ENCODE results near the gene KCNQ4. TPM values are rescaled to one million over a fixed set of nuclear protein-coding genes. Genes with fewer than 3 reads are reported as not detected.
A peak's percentile ranks its signal among the peaks of the same experiment; 100 is the strongest.

KCNQ4 gene
- total RNA-seq, 1 donor from 2014 or later: not detected

DNA sequence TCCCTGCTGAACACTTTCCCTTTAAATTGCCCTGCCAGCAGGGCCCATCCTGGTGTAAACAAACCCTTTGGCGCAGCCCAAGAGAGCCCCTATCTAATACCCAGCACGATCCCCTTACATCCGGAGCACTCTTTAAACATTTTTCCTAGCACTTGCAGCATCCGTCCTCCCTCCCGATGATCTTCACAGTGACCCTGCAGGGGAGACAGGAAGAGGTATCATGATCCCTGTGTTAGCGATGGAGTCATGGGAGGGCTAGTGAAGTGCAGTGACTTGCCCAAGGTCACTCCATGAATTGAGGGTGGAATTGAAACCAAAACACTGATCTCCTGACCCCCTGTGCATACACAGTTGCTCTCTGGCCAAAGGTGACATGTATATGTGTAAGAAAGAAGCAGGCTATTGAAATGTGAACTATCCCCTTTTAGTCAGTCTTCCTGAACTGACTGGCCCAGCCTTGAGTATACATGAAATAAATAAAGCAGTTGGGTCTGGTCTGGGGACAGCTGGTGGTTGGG is 9.8 kb upstream of the KCNQ4 start:
- Histone ChIP-seq H3K27me3 (no peaks in the 10 kb centered on the region), H3F3A (ENCODE audit: low read depth) (peaks cover 23% of the 10 kb centered on the region), H3K9ac (no peak overlapping the region), H3K79me2 (ENCODE audit: low read depth) (no peaks in the 10 kb centered on the region), H4K20me1 (ENCODE audit: low read depth) (peaks cover 11% of the 10 kb centered on the region), H3K4me1 (no peaks in the 10 kb centered on the region), H3K27ac (no peak overlapping the region), H3K4me2 (no peak overlapping the region), H3K9me3 (ENCODE audit: low read depth) (no peaks in the 10 kb centered on the region), H3K36me3 (no peaks in the 10 kb centered on the region), H3K4me3 (no peak overlapping the region), H2AFZ (replicated peaks) (no peak overlapping the region)
- TF ChIP-seq, protein P1, sequence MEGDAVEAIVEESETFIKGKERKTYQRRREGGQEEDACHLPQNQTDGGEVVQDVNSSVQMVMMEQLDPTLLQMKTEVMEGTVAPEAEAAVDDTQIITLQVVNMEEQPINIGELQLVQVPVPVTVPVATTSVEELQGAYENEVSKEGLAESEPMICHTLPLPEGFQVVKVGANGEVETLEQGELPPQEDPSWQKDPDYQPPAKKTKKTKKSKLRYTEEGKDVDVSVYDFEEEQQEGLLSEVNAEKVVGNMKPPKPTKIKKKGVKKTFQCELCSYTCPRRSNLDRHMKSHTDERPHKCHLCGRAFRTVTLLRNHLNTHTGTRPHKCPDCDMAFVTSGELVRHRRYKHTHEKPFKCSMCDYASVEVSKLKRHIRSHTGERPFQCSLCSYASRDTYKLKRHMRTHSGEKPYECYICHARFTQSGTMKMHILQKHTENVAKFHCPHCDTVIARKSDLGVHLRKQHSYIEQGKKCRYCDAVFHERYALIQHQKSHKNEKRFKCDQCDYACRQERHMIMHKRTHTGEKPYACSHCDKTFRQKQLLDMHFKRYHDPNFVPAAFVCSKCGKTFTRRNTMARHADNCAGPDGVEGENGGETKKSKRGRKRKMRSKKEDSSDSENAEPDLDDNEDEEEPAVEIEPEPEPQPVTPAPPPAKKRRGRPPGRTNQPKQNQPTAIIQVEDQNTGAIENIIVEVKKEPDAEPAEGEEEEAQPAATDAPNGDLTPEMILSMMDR (IDR thresholded peaks at IDR 0.05): no peak
- TF ChIP-seq EZH2phosphoT487 (IDR thresholded peaks at IDR 0.05): no peak
- TF ChIP-seq EZH2 (IDR thresholded peaks at IDR 0.05): no peak
- no peak for DNase-seq (ENCODE audit: low spot score)
- Mint-ChIP-seq H3K4me3 (no peak overlapping the region), H3K27me3 (ENCODE audit: insufficient read depth, low read depth) (no peaks in the 10 kb centered on the region), H3K4me1 (peaks cover 3% of the 10 kb centered on the region), H3K27ac (peak overlapping the region; percentile 26), H3K9me3 (peaks cover 16% of the 10 kb centered on the region), H3K36me3 (peaks cover 51% of the 10 kb centered on the region)

DNA sequence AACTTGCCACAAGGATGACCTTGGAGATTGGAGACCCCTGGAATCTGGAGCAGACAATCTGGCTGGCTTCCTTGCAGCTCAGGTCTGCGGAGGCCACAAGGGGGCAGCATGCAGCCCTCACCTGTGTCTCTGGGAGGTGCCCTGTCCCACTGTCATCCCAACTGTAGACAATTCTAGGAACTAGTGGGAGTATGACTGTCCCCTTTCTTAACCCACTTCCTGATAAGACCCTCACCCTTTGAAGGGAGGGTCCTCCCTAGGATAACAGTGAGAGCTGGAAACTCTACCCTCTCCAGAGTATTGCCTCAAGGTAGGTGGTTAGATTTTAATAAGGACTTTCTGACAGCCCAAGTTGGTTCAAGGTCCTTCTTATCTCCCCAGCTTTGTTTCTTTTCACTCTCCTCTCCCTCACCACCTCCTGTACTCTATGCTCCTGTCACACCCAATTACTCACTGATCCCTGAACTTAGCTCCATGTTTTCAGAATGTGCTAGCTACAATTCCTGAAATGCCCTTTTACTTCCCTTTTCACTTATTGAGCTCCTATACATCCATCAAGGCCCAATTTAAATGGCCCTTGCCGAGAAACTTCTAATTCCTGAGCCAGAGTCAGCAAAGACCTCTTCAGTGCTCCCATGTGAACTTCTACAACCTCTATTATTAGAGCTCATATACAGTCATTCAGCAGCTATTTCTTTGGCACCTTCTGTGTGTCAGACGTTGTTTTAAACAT is 9.2 kb upstream of the KCNQ4 start:
- Histone ChIP-seq H3K4me2 (no peak overlapping the region), H3K36me3 (no peaks in the 10 kb centered on the region), H3K27ac (no peak overlapping the region), H3K79me2 (ENCODE audit: low read depth) (no peaks in the 10 kb centered on the region), H3K4me3 (no peak overlapping the region), H4K20me1 (ENCODE audit: low read depth) (peaks cover 11% of the 10 kb centered on the region), H3F3A (ENCODE audit: low read depth) (peaks cover 23% of the 10 kb centered on the region), H2AFZ (replicated peaks) (no peak overlapping the region), H3K9me3 (ENCODE audit: low read depth) (no peaks in the 10 kb centered on the region), H3K27me3 (no peaks in the 10 kb centered on the region), H3K4me1 (no peaks in the 10 kb centered on the region), H3K9ac (no peak overlapping the region)
- Mint-ChIP-seq H3K27me3 (ENCODE audit: insufficient read depth, low read depth) (no peaks in the 10 kb centered on the region), H3K36me3 (peaks cover 47% of the 10 kb centered on the region), H3K4me3 (no peak overlapping the region), H3K4me1 (peaks cover 3% of the 10 kb centered on the region), H3K9me3 (peaks cover 16% of the 10 kb centered on the region), H3K27ac (no peak overlapping the region)
- TF ChIP-seq, protein P1 (IDR thresholded peaks at IDR 0.05): peak; percentile 90
- TF ChIP-seq EZH2 (IDR thresholded peaks at IDR 0.05): no peak
- peak; percentile 79 for DNase-seq (ENCODE audit: low spot score)

DNA sequence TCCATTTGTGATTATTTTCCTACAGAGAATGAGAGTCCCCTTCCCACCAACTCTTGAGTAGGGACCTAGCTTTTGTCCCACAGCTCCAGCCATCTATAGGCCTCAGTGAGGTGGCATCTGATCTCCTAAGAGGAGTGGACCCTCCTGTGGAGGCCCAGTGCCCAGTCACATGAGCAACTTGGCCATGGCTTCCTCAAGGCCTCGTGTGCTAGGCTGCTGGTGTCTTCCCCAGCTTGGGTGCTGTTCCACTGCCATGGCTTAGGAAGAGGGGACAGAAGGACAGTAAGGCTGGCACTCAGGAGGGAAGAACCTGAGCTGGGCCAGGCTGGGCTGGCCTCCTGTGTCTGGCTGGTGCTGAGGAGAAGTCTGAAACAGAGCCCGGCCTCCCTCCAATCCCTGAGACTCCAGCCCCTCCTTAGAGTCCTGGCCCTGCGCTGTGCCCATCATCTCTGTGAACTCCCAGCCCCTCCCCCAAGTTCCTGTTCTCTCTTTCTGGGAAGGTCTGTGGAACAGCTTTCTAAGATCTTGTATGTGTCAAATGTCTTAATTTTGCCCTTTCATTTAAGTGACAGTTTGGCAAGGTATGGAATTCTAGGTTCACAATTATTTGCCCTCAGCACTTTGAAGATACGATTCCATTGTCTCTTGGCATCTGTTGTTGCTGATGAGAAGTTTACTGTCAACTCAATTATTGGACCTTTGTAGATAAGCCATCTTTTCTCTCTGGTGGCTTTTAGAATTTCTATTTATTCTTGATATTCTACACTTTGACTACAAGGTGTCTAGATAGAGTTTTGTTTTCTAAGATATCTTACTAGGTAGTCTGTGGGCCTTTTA is 7.1 kb upstream of the KCNQ4 start:
- peaks cover 23% of the 10 kb centered on the region for H3F3A ChIP-seq (ENCODE audit: low read depth)
- Mint-ChIP-seq H3K4me3 (no peak overlapping the region), H3K27me3 (ENCODE audit: insufficient read depth, low read depth) (peaks cover 2% of the 10 kb centered on the region), H3K27ac (no peak overlapping the region), H3K4me1 (no peaks in the 10 kb centered on the region), H3K36me3 (peaks cover 36% of the 10 kb centered on the region), H3K9me3 (peaks cover 16% of the 10 kb centered on the region)
- no peak overlapping the region for H3K27ac ChIP-seq
- TF ChIP-seq EZH2phosphoT487 (IDR thresholded peaks at IDR 0.05) (no peak), EZH2 (IDR thresholded peaks at IDR 0.05) (no peak)
- TF ChIP-seq, protein P1 (IDR thresholded peaks at IDR 0.05): no peak
- no peaks in the 10 kb centered on the region for H3K36me3 ChIP-seq
- no peaks in the 10 kb centered on the region for H3K9me3 ChIP-seq (ENCODE audit: low read depth)
- no peak overlapping the region for H2AFZ ChIP-seq (replicated peaks)
- no peaks in the 10 kb centered on the region for H3K79me2 ChIP-seq (ENCODE audit: low read depth)
- no peak overlapping the region for H3K4me3 ChIP-seq
- no peak overlapping the region for H3K4me2 ChIP-seq
- peaks cover 11% of the 10 kb centered on the region for H4K20me1 ChIP-seq (ENCODE audit: low read depth)
- DNase-seq (ENCODE audit: low spot score): no peak
- no peak overlapping the region for H3K9ac ChIP-seq
- no peaks in the 10 kb centered on the region for H3K4me1 ChIP-seq
- peaks cover 8% of the 10 kb centered on the region for H3K27me3 ChIP-seq

Data from neural progenitor cell (in vitro differentiated cells).